Activated CD8-positive, alpha-beta T cell treated with anti-CD3 and anti-CD28 coated beads for 36 hours (primary cell): ENCODE data around the gene SYT10. TPM values are rescaled to one million over a fixed set of nuclear protein-coding genes. Genes with fewer than 3 reads are reported as not detected.
"Not testable (repeated sequence)": the region's sequence is repeated elsewhere in the genome, so short reads cannot be mapped to it uniquely, and the experiment has no call there.

Experiments
- ATAC-seq: fragments of 200-7000 bp; cut with Tn5 transposase; one replicate; pipeline ENCODE4 v1.10.0; 2021; ENCODE audit warnings: mild to moderate bottlenecking, moderate library complexity
- CTCF ChIA-PET: fragments of 350-600 bp; sonication (Branson Sonifier 250); formaldehyde crosslinking; loops from one replicate; lab custom pipeline; 2021; ENCODE audit warnings: antibody characterized with exemption; lab: Charles Lee
- POLR2A ChIA-PET: fragments of 350-600 bp; sonication (Branson Sonifier 250); formaldehyde crosslinking; loops from one replicate; lab custom pipeline; 2021; ENCODE audit warnings: antibody characterized with exemption; lab: Charles Lee
- DNase-seq: peaks from one replicate; pipeline ENCODE4 v3.0.0-alpha.2; 2020
- H3K27ac Mint-ChIP-seq: one replicate; pipeline ENCODE4 v1.8.0; 2021; ENCODE audit warnings: mild to moderate bottlenecking, mixed read lengths
- H3K27me3 Mint-ChIP-seq: one replicate; pipeline ENCODE4 v1.8.0; 2021; ENCODE audit warnings: mixed read lengths
- H3K36me3 Mint-ChIP-seq: one replicate; pipeline ENCODE4 v1.8.0; 2021; ENCODE audit warnings: low read depth, mixed read lengths
- H3K4me1 Mint-ChIP-seq: one replicate; pipeline ENCODE4 v1.8.0; 2021; ENCODE audit warnings: low read depth, mixed read lengths
- H3K4me3 Mint-ChIP-seq: one replicate; pipeline ENCODE4 v1.8.0; 2021; ENCODE audit warnings: mild to moderate bottlenecking, moderate library complexity, mixed read lengths
- H3K9me3 Mint-ChIP-seq: one replicate; pipeline ENCODE4 v1.8.0; 2021; ENCODE audit warnings: mixed read lengths
- intact Hi-C: fragments of 100-400 bp; cut with micrococcal nuclease; formaldehyde crosslinking; loops from one replicate; pipeline ENCODE4 v1.10.0; 2022
- total RNA-seq, 2 experiments: library from RNA; stranded (reverse); gene quantifications; one replicate each; pipeline ENCODE4 v1.2.3, GENCODE V29; 2021
- TF ChIP-seq, protein P1 (sequence below): fragments of 200-600 bp; IDR thresholded peaks from one replicate; pipeline ENCODE4 v1.8.0; 2022; ENCODE audit warnings: antibody characterized with exemption, mild to moderate bottlenecking

Gene SYT10
- total RNA-seq, 2 experiments from 2014 or later: not detected

- Mint-ChIP-seq H3K27me3 (no peaks in the 10 kb centered on the region), H3K4me3 (no peak overlapping the region), H3K9me3 (no peaks in the 10 kb centered on the region), H3K4me1 (no peaks in the 10 kb centered on the region), H3K27ac (no peak overlapping the region), H3K36me3 (no peaks in the 10 kb centered on the region)
- CTCF ChIA-PET: no interaction called here
- intact Hi-C loops: no loop called here
- TF ChIP-seq, protein P1, sequence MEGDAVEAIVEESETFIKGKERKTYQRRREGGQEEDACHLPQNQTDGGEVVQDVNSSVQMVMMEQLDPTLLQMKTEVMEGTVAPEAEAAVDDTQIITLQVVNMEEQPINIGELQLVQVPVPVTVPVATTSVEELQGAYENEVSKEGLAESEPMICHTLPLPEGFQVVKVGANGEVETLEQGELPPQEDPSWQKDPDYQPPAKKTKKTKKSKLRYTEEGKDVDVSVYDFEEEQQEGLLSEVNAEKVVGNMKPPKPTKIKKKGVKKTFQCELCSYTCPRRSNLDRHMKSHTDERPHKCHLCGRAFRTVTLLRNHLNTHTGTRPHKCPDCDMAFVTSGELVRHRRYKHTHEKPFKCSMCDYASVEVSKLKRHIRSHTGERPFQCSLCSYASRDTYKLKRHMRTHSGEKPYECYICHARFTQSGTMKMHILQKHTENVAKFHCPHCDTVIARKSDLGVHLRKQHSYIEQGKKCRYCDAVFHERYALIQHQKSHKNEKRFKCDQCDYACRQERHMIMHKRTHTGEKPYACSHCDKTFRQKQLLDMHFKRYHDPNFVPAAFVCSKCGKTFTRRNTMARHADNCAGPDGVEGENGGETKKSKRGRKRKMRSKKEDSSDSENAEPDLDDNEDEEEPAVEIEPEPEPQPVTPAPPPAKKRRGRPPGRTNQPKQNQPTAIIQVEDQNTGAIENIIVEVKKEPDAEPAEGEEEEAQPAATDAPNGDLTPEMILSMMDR: no peak
- no peak for ATAC-seq
- POLR2A ChIA-PET: no interaction called here
- no peak for DNase-seq
These were observed 69.3 kb downstream of the SYT10 start for GRCh38 chr12:33370318-33370717.

GRCh38 chr12:33357181-33357580 is 82.4 kb downstream of the SYT10 start:
- POLR2A ChIA-PET: no interaction called here
- Mint-ChIP-seq H3K36me3 (no peaks in the 10 kb centered on the region), H3K4me1 (no peaks in the 10 kb centered on the region), H3K27ac (no peak overlapping the region), H3K4me3 (no peak overlapping the region), H3K27me3 (no peaks in the 10 kb centered on the region), H3K9me3 (no peaks in the 10 kb centered on the region)
- ATAC-seq (no peak), DNase-seq (no peak)
- TF ChIP-seq, protein P1: no peak
- CTCF ChIA-PET: no interaction called here
- intact Hi-C loops: no loop called here

DNA sequence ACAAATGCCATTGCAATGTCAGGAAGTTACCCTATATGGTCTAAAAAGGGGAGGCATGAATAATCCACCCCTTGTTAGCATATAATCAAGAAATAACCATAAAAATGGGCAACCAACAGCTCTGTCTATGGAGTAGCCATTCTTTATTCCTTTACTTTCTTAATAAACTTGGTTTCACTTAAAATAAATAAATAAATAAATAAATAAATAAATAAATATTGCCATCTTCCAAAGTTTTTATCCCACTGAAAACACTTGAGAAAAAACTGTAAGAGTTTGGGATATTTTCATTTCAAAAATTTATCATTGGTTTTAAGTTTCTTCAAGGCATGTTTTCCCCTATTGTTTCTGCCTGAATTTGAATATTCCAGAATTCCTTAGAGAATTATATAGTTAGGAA is 89.8 kb downstream of the SYT10 start:
- Mint-ChIP-seq H3K27ac (no peak overlapping the region), H3K4me3 (no peak overlapping the region), H3K36me3 (peaks cover 2% of the 10 kb centered on the region), H3K27me3 (no peaks in the 10 kb centered on the region), H3K9me3 (peaks cover 3% of the 10 kb centered on the region), H3K4me1 (no peaks in the 10 kb centered on the region)
- DNase-seq (no peak), ATAC-seq (no peak)
- ChIA-PET CTCF (no interaction called here), POLR2A (no interaction called here)
- TF ChIP-seq, protein P1: no peak
- intact Hi-C loops: no loop called here

- H3K36me3 Mint-ChIP-seq, ATAC-seq, intact Hi-C loops, H3K4me3 Mint-ChIP-seq, POLR2A ChIA-PET, CTCF ChIA-PET, DNase-seq, H3K4me1 Mint-ChIP-seq, H3K27me3 Mint-ChIP-seq, H3K9me3 Mint-ChIP-seq, H3K27ac Mint-ChIP-seq: not testable (repeated sequence)
These were observed 107.6 kb downstream of the SYT10 start for GRCh38 chr12:33331961-33332398.

DNA sequence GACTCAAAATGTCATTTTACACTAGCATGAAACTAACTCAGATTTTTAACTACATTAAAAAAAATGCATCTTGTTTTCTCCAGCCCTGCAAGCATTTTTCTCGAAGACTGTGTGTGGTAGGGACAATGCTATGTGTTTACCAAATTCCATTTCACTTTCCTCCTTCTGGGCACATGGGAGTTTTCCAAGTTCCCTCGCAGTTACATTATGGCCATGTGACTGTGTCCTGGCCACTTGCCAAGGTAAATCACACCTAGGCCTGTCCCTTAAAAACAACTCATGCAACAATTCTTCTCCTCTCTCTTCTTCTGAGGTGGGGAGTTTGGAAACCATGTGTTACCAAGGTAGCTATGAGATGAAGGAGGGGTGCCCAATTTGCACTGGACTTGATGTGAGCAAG is 108.7 kb downstream of the SYT10 start:
- CTCF ChIA-PET: no interaction called here
- ATAC-seq: no peak
- POLR2A ChIA-PET: no interaction called here
- TF ChIP-seq, protein P1: no peak
- no peaks in the 10 kb centered on the region for H3K4me1 Mint-ChIP-seq
- intact Hi-C loops: no loop called here
- H3K36me3 Mint-ChIP-seq: no peaks in the 10 kb centered on the region
- no peak for DNase-seq
- H3K9me3 Mint-ChIP-seq: no peaks in the 10 kb centered on the region
- no peak overlapping the region for H3K4me3 Mint-ChIP-seq
- no peak overlapping the region for H3K27ac Mint-ChIP-seq
- no peaks in the 10 kb centered on the region for H3K27me3 Mint-ChIP-seq
